Measurements from ENCODE around the gene KCNJ9. TPM values are rescaled to one million over a fixed set of nuclear protein-coding genes. Genes with fewer than 3 reads are reported as not detected.

Gene KCNJ9
- total and polyA plus RNA-seq, 2 experiments from 2014 or later, result 0.24 to 0.34 TPM

- no peak overlapping the region for H3K4me3 ChIP-seq
- H3K4me1 ChIP-seq (ENCODE audit: insufficient read depth), result no peaks in the 10 kb centered on the region
- Mint-ChIP-seq H3K4me3 (no peak overlapping the region), H3K9me3 (no peaks in the 10 kb centered on the region), H3K36me3 (ENCODE audit: low read depth) (peaks cover 84% of the 10 kb centered on the region), H3K27ac (no peak overlapping the region), H3K27me3 (ENCODE audit: insufficient read depth, low read depth, poor library complexity) (peaks cover 4% of the 10 kb centered on the region), H3K4me1 (peaks cover 21% of the 10 kb centered on the region)
- no peaks in the 10 kb centered on the region for H4K20me1 ChIP-seq (replicated peaks; ENCODE audit: insufficient read depth)
- TF ChIP-seq ETS1 (IDR thresholded peaks at IDR 0.05) (no peak), EZH2phosphoT487 (IDR thresholded peaks at IDR 0.05; ENCODE audit: unreplicated experiment) (no peak), CREB1 (CRISPR knock-in tag; IDR thresholded peaks at IDR 0.05; ENCODE audit: low read depth) (no peak), ZNF114 (CRISPR knock-in tag; IDR thresholded peaks at IDR 0.05) (no peak), ZNF462 (CRISPR knock-in tag; IDR thresholded peaks at IDR 0.05) (no peak), NANOG (IDR thresholded peaks at IDR 0.05; ENCODE audit: borderline replicate concordance) (no peak), EZH2 (IDR thresholded peaks at IDR 0.05; ENCODE audit: low read depth, unreplicated experiment) (no peak), ZNF331 (CRISPR knock-in tag; IDR thresholded peaks at IDR 0.05; ENCODE audit: low read depth) (no peak), POLR2AphosphoS5 (IDR thresholded peaks at IDR 0.05; ENCODE audit: low read depth) (no peak), JUNB (IDR thresholded peaks at IDR 0.05; ENCODE audit: unreplicated experiment) (no peak), REST (IDR thresholded peaks at IDR 0.05; ENCODE audit: unreplicated experiment) (no peak), CTCF (conservative IDR thresholded peaks at IDR 0.05; ENCODE audit: low read depth in 2 of 2) (no peak), STAT1 (IDR thresholded peaks at IDR 0.05; ENCODE audit: unreplicated experiment) (no peak)
- DNase-seq (ENCODE audit: low spot score) (no peak), ATAC-seq (no peak)
- no peak overlapping the region for H3K27ac ChIP-seq (ENCODE audit: low read depth)
- no peaks in the 10 kb centered on the region for H3F3A ChIP-seq (replicated peaks; ENCODE audit: low read depth)
- no peak overlapping the region for H2AFZ ChIP-seq
- H3K27me3 ChIP-seq (ENCODE audit: insufficient read depth), result no peaks in the 10 kb centered on the region
- H3K79me2 ChIP-seq (replicated peaks; ENCODE audit: insufficient read depth), result no peaks in the 10 kb centered on the region
- no peaks in the 10 kb centered on the region for H3K9me2 ChIP-seq (ENCODE audit: insufficient read depth)
- H3K36me3 ChIP-seq (ENCODE audit: insufficient read depth), result no peaks in the 10 kb centered on the region
- H3K4me2 ChIP-seq, result no peak overlapping the region
Observed at GRCh38 chr1:160123726-160124125, 42.4 kb downstream of the KCNJ9 start.
